HG03103 (cell line): ENCODE measurements around the gene GPC5.
"Not testable (repeated sequence)": the region's sequence is repeated elsewhere in the genome, so short reads cannot be mapped to it uniquely, and the experiment has no call there.

ENCODE experiments used
- ATAC-seq: cut with Tn5 transposase; IDR thresholded peaks from one replicate; pipeline ENCODE4 v1.9.1; 2021; ENCODE audit warnings: low read depth; ENCODE audit not compliant: unreplicated experiment

GPC5 gene

DNA sequence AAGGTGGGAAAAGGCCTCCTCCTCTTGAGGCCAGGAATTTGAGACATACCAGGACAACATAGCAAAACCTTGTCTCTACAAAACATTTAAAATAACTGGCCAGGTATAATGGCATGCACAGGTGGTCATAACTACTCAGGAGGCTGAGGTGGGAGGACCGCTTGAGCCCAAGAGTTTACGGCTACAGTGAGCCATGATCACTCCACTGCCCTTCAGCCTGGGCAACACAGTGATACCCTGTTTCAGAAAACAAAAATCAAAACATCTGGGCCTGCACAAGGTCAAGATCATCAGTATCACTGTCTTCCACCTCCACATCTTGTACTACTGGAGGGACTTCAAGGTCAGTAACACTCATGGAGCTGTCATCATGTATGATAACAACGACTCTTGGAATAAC, 1085.5 kb downstream of the GPC5 start:
- no peak for ATAC-seq

DNA sequence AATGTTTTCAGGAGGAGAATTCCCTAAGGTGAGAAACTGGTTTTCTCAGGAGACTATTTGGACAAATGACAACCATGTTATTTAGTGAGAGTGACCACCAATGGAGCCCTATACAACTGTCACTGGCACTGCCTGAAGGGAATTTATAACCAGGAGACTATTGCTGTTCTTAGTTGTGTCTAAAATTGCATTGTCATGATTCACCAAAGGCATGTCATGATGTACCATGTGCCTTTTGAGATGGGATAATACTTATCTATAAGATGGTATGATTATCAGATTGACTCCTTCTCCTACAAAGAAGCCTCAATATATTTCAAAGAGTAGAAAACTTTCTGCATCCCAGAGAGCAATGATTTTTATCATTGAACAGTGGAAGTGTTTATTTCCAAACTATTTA, 1088.8 kb downstream of the GPC5 start:
- ATAC-seq, result no peak

DNA sequence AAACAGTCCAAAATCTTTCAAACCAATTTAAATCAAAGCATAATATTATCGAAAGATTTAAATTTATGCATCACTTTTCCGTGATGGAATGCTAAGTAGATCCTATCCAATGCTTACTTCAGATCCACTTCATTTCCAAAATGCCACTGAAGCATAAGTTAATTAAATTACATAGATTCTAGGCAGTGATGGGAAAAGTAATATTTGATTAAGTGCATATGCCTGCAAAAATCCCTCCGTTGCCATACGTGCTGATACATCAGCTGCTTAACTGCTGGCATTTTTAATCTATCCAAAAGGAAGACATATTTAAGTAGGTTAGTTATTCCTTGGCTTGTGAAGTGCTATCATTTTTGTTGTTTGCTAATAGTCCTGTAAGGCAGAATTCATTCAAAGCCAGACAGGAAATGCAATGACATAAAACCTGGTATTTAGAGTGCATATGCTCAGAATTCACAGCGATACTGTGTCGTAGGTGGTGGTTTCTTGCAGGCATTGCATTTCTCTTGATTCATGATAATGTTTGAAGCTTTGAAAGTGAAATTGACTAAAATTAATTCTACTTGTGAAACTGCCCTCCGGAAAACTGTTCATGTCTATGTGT, 1089.9 kb downstream of the GPC5 start:
- ATAC-seq, result no peak

DNA sequence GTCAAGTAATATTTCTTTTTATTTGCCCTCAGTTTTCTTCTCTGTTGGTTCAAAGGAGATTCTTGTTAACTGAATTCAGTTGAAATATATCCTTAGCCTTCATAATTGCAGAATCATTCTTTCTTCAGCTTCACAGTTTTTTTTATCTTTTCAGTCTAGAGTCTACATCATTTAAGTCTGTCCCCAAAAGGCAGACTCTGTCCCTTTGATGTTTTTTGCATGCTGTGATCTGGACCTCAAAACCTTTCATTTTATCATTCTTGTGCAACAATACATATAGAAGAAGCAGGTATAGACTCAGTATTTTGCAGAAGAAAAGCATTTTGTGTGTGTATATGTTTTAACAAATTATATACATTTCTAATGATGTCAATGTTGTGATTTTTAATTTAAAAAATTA, 1093.4 kb downstream of the GPC5 start:
- ATAC-seq, result no peak

DNA sequence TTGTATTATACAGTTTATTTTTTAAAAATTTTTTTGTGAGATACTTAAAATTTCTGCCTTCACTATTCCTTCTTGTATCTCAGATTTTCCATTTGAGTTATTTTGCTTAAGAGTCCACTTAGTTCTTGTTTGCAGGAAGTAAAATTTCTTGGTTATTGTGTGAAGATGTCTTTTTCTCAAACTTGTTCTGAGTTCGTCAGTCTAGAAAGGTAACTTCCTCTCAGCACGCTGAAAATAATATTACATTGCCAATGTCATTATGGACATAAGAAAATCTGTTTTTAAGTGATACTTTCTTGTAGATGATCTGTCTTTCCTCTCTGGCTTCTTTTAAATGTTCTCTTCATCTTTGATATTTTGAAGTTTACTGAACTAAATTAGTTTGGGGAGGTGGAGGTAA, 1096.5 kb downstream of the GPC5 start:
- ATAC-seq, result no peak

DNA sequence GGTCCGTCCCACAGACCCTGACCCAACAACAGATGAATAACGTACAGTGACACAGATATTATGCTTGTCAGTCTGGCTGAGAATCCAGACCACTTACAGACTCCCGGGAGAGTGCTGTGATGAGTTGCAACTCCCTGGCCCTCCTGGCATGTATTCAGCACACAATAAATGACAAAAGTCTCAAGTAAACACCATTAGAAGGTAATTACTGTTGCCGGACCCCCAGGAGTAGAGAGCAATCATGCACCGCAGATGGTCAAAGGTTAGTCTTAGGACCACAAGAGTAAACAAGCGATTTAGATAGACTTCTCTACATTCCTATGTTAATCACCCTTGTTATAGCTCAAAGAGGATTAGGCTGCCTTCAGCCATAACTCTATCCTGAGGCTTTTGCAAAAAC, 1101.8 kb downstream of the GPC5 start:
- no peak for ATAC-seq

DNA sequence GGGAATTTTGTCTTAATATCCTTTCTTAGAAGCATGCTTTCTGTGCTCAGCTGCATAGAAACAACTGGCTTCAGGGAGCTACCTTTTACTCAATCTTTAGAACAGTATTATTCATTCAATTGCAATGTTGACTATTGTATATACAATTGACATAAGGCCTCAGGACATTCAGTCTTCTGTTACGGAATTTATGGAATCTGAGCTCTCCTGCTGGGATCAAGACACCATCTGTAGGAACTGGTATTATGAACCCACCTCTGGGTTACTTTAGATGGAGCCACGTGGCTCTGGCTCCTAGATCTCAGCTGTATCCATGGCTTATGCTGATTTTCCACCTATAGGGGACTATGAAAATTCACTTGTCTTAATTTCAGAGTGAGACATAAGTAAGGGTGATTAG, 1112.0 kb downstream of the GPC5 start:
- ATAC-seq, result no peak

DNA sequence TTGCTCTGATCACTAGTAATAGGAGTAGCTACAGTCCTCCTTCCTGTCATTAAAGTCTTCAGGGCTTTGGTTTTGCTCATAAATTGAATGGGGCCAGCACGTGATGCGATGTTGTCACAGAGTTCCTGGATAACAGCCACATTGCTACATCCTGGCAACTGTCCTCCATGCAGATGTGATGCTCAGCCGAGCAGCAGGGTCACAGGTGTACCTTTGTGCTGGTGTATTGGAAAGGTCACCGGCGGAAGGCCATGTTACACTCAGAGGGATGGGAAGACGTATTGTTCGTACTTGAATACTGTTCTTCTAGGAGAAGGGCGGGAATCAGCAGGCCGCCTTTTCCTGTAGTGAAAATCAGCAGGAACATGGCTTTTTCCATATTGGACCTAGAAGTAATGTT, 1114.4 kb downstream of the GPC5 start:
- no peak for ATAC-seq

DNA sequence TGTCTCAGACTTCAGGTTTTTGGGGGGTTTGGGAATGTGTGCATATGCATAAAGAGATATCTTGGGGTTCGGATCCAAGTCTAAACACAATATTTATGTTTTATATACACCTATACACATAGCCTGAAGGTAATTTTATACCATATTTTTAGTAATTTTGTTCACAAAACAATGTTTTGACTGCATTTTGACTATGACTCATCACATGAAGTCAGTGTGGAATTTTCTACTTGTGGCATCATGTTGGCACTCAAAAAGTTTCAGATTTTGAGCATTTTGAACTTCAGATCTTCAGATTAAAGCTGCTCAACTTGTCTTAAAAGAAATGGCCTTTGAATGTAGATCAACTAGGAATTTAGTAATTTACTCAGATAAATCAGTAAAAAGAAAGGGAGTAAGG, 1115.3 kb downstream of the GPC5 start:
- no peak for ATAC-seq

DNA sequence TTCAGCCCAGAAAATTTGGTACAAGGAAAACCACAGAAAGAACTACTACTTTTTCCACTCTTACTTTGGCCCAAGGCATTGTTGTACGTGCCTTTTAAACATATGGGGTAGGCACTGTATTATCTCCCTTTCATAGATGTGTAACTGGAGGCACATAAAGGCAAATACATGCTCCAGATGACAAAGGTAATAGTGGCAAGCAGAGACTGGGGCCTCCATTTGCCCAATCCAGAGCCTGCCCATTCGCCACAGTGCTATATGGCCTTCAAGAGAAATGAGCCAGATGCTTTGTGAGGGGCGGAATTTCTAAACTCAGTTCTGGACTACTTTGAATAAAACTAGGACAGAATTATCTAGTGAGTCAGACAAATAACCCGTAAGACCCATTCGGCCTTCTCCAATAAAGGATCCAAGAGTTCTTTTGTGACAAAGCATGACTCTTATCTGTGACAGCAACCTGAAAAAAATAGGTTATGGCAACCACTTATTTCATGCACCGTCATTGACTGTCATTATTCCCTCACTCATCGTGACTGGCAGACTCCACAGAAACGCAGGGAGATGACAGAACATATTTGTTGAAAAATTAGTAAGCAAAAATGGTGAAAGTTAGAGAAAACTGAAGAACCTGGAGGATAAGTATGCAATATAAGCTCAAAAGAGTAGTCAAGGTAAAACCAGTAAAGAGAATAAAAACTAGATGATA, 1116.2 kb downstream of the GPC5 start:
- ATAC-seq, result no peak

DNA sequence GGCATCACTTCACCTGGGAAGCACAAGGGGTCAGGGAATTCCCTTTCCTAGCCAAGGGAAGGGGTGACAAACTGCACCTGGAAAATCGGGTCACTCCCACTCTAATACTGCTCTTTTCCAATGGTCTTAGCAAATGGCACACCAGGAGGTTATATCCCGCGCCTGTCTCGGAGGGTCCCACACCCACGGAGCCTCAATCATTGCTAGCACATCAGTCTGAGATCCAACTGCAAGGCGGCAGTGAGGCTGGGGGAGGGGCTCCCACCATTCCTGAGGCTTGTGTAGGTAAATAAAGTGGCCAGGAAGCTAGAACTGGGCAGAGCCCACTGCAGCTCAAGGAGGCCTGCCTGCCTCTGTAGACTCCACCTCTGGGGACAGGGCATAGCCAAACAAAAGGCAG, 1118.5 kb downstream of the GPC5 start:
- not testable (repeated sequence) for ATAC-seq

DNA sequence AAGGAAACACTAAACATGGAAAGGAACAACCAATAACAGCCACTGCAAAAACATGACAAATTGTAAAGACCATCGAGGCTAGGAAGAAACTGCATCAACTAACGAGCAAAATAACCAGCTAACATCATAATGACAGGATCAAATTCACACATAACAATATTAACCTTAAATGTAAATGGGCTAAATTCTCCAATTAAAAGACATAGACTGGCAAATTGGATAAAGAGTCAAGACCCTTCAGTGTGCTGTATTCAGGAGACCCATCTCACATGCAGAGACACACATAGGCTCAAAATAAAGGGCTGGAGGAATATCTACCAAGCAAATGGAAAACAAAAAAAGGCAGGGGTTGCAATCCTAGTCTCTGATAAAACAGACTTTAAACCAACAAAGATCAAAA, 1120.2 kb downstream of the GPC5 start:
- ATAC-seq, result not testable (repeated sequence)

DNA sequence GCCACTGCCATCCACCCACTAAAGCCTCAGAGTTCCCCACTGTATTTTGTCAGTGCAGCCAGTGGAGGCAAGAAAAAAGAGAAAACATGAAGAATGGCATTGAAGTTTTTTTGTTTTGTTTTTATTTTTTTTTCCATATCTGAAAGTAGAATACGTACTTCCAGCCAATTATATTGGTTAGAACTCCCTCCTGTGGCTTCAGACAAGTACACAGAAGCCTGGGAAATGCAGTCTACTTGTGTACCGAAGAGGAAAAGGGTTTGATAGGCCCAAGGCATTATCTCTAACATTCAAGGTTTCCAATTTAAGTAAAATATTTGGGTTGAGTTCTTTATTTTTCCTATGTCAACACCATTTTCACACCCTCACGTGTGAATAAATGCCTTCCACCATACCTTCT, 1131.9 kb downstream of the GPC5 start:
- no peak for ATAC-seq

DNA sequence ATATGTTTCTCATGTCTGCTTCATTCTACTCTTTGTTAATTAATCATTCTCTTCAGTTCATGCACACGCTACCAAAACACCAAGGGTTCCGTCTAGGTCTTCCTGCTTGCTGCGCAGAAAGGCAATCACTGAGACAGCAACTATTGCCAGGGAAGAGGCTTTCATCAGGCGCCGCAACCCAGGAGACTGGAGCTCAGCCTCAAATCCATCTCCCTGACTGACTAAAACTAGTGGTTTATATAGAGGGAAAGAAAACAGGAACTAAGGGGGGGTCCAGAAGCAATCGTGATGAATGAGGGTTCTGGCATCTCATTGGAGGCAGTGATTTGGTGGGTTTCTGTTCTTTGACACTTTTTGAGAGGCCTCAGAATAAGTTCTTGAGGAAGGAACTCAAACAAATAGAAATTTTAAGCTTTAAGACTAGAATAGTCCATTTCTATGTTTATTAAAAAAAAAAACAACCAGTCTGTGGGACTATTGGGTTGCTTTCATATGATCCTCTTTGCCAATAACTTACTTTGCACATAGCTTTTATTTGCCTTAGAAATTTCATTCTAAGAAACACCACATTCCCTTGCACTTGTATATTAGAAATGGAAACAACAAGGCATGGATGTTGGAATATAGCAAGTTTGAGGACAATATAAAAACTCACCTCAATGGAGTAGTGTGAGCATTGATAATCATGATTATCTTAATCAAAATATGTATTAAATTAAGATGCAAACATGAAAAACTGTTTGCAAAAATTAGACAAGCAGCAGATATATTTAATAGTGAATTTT, 1137.0 kb downstream of the GPC5 start:
- ATAC-seq, result no peak

DNA sequence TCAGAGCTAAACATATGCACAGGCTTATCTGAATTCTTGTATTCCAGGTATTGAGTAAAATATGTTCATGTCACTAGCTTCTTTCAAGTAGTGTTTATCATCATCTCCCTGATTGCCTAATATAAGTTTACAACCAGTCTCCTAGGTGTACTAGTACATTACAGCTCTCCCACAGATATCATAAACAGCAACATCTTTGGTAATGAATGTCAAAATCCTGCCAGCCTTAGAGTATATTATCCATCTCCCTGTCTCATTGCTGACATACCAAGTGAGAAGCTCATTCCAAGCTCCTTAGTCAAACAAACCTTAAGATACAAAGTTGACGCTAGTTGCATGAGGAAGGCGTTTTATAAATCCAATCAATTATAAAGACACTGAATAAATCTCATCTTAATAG, 1139.0 kb downstream of the GPC5 start:
- ATAC-seq, result no peak

DNA sequence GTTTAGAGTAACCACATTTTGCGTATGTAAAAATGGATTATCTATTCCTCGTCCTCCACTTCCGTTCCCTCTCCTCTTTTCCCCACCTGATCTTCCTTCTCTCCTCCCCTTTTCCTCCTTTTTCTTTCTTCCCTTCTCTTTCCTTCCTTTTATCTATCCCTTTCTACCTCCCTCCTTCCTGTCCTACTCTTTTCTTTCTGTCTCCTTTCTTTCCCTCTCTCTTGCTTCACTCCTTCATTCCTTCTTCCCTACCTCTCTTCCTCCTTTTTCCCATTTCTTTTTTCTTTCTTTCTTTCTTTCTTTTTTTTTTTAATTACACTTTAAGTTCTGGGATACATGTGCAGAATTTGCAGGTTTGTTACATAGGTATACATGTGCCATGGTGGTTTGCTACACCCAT, 1139.7 kb downstream of the GPC5 start:
- no peak for ATAC-seq

DNA sequence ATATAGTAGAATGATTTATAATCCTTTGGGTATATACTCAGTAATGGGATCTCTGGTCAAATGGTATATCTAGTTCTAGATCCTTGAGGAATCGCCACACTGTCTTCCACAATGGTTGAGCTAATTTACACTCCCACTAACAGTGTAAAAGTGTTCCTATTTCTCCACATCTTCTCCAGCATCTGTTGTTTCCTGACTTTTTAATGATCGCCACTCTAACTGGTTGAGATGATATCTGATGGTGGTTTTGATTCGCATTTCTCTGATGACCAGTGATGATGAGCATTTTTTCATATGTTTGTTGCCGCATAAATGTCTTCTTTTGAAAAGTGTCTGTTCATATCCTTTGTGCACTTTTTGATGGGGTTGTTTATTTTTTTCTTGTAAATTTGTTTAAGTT, 1140.7 kb downstream of the GPC5 start:
- not testable (repeated sequence) for ATAC-seq

DNA sequence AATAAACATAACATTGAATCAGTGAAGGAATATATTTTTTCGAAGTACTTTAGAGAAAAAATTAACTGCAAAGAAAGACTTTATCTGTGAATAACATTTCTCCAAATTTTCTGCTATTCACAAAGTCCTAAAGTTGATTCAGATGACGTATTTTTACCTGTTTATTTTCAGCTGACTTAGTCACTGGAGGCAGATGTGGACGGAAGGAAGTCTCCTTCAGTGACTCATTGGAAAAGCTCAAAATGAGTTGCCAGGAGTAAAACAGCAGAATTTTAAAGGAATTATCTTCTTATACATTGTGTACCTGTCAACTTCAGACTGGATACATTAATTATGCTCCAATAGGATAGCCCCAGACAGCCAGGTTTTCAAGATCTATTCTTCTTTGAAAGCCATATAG, 1148.8 kb downstream of the GPC5 start:
- ATAC-seq, result no peak

DNA sequence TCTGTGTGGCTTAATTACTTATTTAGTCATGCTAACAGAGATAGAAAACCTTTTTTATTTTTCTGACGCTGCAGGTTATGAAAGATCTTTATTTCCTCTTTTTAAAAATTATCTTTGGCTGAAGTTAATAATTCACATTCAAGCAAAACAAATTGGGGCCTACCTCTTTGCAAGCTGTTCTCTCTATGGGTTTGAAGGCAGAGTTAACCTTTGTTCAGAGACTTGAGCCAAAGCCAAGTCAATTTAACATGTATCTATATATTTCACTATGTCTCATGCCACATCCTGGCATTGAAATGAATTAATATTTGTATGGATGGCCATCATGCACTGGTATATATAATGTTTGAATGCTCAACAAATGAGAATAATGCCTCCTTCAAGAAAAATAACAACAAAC, 1150.9 kb downstream of the GPC5 start:
- no peak for ATAC-seq

DNA sequence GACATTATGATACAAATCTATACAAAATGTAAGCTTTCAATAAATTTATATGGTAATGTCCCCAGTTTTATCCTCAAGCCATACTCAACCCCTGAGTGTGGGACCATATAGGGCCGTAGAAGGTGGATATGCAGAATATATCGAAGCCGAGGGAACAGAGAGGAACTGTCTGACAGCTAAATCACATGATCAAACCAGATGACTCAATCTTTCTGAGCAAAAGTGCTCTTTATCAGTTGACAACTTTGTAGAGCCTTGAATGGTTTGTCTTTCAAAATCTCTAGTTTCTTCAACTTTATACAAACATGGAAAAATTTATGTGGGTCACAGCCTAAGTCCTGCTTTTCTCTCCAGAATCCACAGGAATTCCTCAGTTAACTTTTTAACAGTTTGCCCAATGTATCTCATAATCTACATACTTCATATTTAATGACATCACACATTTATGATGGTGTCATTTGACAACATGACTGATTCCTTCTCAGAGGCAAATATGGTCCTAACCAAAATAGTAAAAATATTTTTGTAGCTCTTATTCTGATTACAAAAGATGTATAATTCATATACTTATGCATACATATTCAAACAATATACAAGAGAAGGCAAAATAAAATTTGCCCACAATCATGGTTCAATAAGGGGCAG, 1155.2 kb downstream of the GPC5 start:
- no peak for ATAC-seq

DNA sequence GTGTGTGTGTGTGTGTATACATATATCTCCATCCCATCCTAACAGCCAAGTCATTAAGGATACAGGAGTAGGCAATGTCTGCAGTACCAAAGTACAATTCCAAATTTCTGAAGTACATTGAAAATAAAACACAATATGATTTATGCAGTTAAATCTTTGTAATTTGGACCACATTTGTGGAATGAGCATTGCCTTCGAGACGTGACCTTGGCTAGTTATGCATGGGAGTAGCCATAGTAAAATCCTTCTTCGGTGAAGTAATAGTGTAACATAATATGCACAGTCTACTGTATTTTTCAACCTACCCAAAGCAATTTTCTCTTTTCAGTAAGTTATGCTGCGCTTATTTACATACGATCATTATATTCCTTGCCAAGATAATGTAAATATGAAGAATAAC, 1162.5 kb downstream of the GPC5 start:
- no peak for ATAC-seq
